Nephron (organoid): ENCODE data around the gene UTY.

Source experiments
- H3K27ac Mint-ChIP-seq, 3 experiments: 2 replicates each; pipeline ENCODE4 v1.8.0; 2020; ENCODE audit warnings: mixed read lengths in 3 of 3, mild to moderate bottlenecking in 2 of 3, moderate library complexity in 1 of 3
- H3K27me3 Mint-ChIP-seq: 2 replicates; pipeline ENCODE4 v1.8.0; 2021; ENCODE audit warnings: low read depth, mild to moderate bottlenecking, moderate library complexity, mixed read lengths
- H3K36me3 Mint-ChIP-seq: 2 replicates; pipeline ENCODE4 v1.8.0; 2020; ENCODE audit warnings: low read depth, mixed read lengths
- H3K4me1 Mint-ChIP-seq: 2 replicates; pipeline ENCODE4 v1.8.0; 2020; ENCODE audit warnings: mixed read lengths
- H3K4me3 Mint-ChIP-seq, 3 experiments: 2 replicates each; pipeline ENCODE4 v1.8.0; 2020; ENCODE audit warnings: mild to moderate bottlenecking in 3 of 3, mixed read lengths in 3 of 3, moderate library complexity in 2 of 3
- H3K9me3 Mint-ChIP-seq: 2 replicates; pipeline ENCODE4 v1.8.0; 2020; ENCODE audit warnings: mixed read lengths
- CTCF ChIP-seq, 3 experiments: fragments of 200-600 bp; sonication (generic); IDR thresholded peaks; one replicate each; pipeline ENCODE4 v1.5.0; 2021; ENCODE audit warnings: antibody characterized with exemption in 3 of 3; ENCODE audit not compliant: unreplicated experiment in 3 of 3

The UTY gene

GRCh38 chrY:13443146-13443545, 36.7 kb downstream of the UTY start:
- H3K27ac Mint-ChIP-seq: no peak overlapping the region
- TF ChIP-seq CTCF (IDR thresholded peaks at IDR 0.05; ENCODE audit: unreplicated experiment in 3 of 3): no peak
- H3K36me3 Mint-ChIP-seq: no peaks in the 10 kb centered on the region
- H3K9me3 Mint-ChIP-seq: no peaks in the 10 kb centered on the region
- H3K27me3 Mint-ChIP-seq: no peaks in the 10 kb centered on the region
- no peaks in the 10 kb centered on the region for H3K4me1 Mint-ChIP-seq
- H3K4me3 Mint-ChIP-seq: no peak overlapping the region

- Mint-ChIP-seq H3K4me3 (no peak overlapping the region), H3K27ac (no peak overlapping the region)
These were observed 39.0 kb downstream of the UTY start for GRCh38 chrY:13440811-13441210.

GRCh38 chrY:13435968-13436937, 43.6 kb downstream of the UTY start:
- Mint-ChIP-seq H3K9me3 (no peaks in the 10 kb centered on the region), H3K36me3 (no peaks in the 10 kb centered on the region)

More at GRCh38 chrY:13440811-13441210, 39.0 kb downstream of the UTY start:
- no peaks in the 10 kb centered on the region for H3K9me3 Mint-ChIP-seq
- no peaks in the 10 kb centered on the region for H3K27me3 Mint-ChIP-seq
- no peak for TF ChIP-seq CTCF (IDR thresholded peaks at IDR 0.05; ENCODE audit: unreplicated experiment in 3 of 3)
- H3K4me1 Mint-ChIP-seq: no peaks in the 10 kb centered on the region
- no peaks in the 10 kb centered on the region for H3K36me3 Mint-ChIP-seq

GRCh38 chrY:13435206-13435967, 44.4 kb downstream of the UTY start:
- no peak for TF ChIP-seq CTCF (IDR thresholded peaks at IDR 0.05; ENCODE audit: unreplicated experiment in 3 of 3)
- H3K27me3 Mint-ChIP-seq: no peaks in the 10 kb centered on the region
- no peaks in the 10 kb centered on the region for H3K4me1 Mint-ChIP-seq
- no peaks in the 10 kb centered on the region for H3K36me3 Mint-ChIP-seq
- H3K9me3 Mint-ChIP-seq: no peaks in the 10 kb centered on the region
- no peak overlapping the region for H3K4me3 Mint-ChIP-seq
- no peak overlapping the region for H3K27ac Mint-ChIP-seq

More at GRCh38 chrY:13435968-13436937, 43.6 kb downstream of the UTY start:
- H3K4me3 Mint-ChIP-seq: no peak overlapping the region
- no peak for TF ChIP-seq CTCF (IDR thresholded peaks at IDR 0.05; ENCODE audit: unreplicated experiment in 3 of 3)
- no peaks in the 10 kb centered on the region for H3K4me1 Mint-ChIP-seq
- H3K27me3 Mint-ChIP-seq: no peaks in the 10 kb centered on the region
- H3K27ac Mint-ChIP-seq: no peak overlapping the region

- no peak overlapping the region for H3K27ac Mint-ChIP-seq
- no peaks in the 10 kb centered on the region for H3K27me3 Mint-ChIP-seq
- no peaks in the 10 kb centered on the region for H3K9me3 Mint-ChIP-seq
- no peaks in the 10 kb centered on the region for H3K36me3 Mint-ChIP-seq
- H3K4me1 Mint-ChIP-seq: no peaks in the 10 kb centered on the region
- no peak overlapping the region for H3K4me3 Mint-ChIP-seq
- TF ChIP-seq CTCF (IDR thresholded peaks at IDR 0.05; ENCODE audit: unreplicated experiment in 3 of 3): no peak
These were observed 47.4 kb downstream of the UTY start for GRCh38 chrY:13432293-13433025.
